ENCODE data around the gene NPLOC4. TPM values are rescaled to one million over a fixed set of nuclear protein-coding genes. Genes with fewer than 3 reads are reported as not detected.

NPLOC4 gene
- total RNA-seq, 2 donors from 2014 or later = 69.3 to 70.4 TPM

GRCh38 chr17:81516439-81516838 is 120.5 kb downstream of the NPLOC4 start:
- H3K27ac ChIP-seq = peak overlapping the region; percentile 98 to 100
- peak overlapping the region; percentile 67 to 94 for H3K4me3 ChIP-seq
- no peaks in the 10 kb centered on the region for H3K27me3 ChIP-seq
- no peaks in the 10 kb centered on the region for H3K9me3 ChIP-seq
- TF ChIP-seq, protein P1, sequence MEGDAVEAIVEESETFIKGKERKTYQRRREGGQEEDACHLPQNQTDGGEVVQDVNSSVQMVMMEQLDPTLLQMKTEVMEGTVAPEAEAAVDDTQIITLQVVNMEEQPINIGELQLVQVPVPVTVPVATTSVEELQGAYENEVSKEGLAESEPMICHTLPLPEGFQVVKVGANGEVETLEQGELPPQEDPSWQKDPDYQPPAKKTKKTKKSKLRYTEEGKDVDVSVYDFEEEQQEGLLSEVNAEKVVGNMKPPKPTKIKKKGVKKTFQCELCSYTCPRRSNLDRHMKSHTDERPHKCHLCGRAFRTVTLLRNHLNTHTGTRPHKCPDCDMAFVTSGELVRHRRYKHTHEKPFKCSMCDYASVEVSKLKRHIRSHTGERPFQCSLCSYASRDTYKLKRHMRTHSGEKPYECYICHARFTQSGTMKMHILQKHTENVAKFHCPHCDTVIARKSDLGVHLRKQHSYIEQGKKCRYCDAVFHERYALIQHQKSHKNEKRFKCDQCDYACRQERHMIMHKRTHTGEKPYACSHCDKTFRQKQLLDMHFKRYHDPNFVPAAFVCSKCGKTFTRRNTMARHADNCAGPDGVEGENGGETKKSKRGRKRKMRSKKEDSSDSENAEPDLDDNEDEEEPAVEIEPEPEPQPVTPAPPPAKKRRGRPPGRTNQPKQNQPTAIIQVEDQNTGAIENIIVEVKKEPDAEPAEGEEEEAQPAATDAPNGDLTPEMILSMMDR (IDR thresholded peaks at IDR 0.05) = no peak
- peaks cover 9% of the 10 kb centered on the region for H3K36me3 ChIP-seq
- no peak for DNase-seq (ENCODE audit: low spot score)
- peaks cover 0 to 61% of the 10 kb centered on the region in 2 donors for H3K4me1 ChIP-seq

DNA sequence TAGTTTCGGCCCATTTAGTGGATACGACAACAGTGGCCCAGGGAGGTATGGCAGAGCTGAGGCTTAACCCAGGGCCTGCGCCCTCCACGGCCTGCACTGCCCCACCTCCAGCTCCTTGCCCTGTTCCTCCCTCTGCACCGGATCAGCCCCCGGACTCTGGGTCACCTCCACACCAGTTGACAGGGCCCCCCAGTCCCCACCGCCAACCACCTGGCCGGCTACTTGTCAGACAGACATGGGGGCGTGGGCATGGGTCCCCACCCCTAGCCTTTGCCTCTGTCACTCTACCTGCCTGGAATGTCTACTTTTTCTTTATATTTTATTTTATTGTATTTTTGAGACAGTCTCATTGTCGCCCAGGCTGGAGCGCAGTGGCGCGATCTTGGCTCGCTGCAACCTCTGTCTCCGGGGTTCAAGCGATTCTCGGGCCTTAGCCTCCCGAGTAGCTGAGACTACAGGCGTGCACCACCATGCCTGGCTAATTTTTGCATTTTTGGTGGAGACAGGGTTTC is 121.3 kb downstream of the NPLOC4 start:
- H3K4me1 ChIP-seq = peaks cover 0 to 62% of the 10 kb centered on the region in 2 donors
- H3K27ac ChIP-seq = peak overlapping the region; percentile 98 to 100
- H3K4me3 ChIP-seq = peak overlapping the region; percentile 67 to 94
- no peak for DNase-seq (ENCODE audit: low spot score)
- H3K36me3 ChIP-seq = peaks cover 18% of the 10 kb centered on the region
- TF ChIP-seq, protein P1 (IDR thresholded peaks at IDR 0.05) = no peak
- no peaks in the 10 kb centered on the region for H3K9me3 ChIP-seq
- H3K27me3 ChIP-seq = no peaks in the 10 kb centered on the region

DNA sequence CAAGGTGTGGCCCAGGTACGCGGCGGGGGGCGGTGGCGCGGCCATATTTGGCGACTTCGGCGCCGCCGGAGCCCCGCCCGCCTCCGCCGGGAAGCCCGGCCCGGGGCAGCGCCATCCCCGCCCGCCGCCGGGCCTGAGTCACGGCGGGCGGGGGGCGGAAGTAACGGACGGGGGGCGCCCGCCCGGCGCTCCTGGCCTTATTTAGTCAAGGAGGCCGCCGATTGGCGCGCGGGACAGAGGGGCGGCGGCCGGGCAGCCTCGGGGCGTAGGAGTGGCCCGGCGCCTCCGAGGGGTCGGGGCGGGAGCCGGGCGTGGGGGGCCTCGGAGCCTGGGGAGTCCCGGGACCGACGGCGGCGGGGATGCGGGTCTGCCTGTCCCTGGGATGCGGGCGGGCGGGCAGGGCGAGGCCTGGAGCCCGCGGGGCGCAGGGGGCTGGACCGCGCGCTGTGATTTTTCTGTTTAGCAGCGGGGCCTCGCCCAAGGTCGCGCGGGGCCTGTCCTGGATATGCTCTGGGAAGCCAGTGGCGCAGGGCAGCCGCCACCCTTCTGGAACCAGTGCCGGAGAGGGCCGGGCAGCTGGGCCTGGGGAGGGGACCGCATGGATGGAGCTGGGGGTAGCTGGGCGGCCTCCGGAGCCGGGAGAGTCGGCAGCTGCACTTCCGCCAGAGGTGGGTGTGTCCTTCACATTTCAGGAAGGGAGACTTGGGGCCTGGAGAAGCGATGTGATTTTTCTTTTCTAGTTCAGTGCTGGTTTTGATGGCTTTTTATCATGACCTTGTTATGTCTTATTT is 122.0 kb downstream of the NPLOC4 start:
- H3K9me3 ChIP-seq = no peaks in the 10 kb centered on the region
- TF ChIP-seq, protein P1 (IDR thresholded peaks at IDR 0.05) = no peak
- peaks cover 0 to 64% of the 10 kb centered on the region in 2 donors for H3K4me1 ChIP-seq
- H3K27me3 ChIP-seq = no peaks in the 10 kb centered on the region
- peaks cover 25% of the 10 kb centered on the region for H3K36me3 ChIP-seq
- DNase-seq (ENCODE audit: low spot score) = peak; percentile 82
- peak overlapping the region; percentile 67 to 94 for H3K4me3 ChIP-seq
- H3K27ac ChIP-seq = peak overlapping the region; percentile 98 to 100

DNA sequence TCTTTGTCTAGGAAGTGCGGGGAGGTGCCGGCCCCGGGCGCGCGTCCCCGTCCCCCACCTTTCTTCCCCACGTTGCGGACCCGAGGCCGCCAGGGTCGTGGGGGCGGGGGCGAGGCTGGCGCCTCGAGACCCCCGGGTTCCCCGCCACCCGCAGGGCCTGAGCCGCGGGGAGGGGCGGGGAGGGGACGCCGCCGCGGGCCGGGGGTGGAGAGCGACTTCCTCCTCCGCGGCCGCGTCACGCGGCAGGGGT is 122.5 kb downstream of the NPLOC4 start:
- Histone ChIP-seq H3K36me3 (peaks cover 30% of the 10 kb centered on the region), H3K27me3 (no peaks in the 10 kb centered on the region), H3K9me3 (no peaks in the 10 kb centered on the region), H3K4me1 (peaks cover 0 to 64% of the 10 kb centered on the region in 2 donors), H3K27ac (peak overlapping the region; percentile 98 to 100), H3K4me3 (peak overlapping the region; percentile 67 to 94)
- TF ChIP-seq, protein P1 (IDR thresholded peaks at IDR 0.05) = no peak
- DNase-seq (ENCODE audit: low spot score) = no peak

DNA sequence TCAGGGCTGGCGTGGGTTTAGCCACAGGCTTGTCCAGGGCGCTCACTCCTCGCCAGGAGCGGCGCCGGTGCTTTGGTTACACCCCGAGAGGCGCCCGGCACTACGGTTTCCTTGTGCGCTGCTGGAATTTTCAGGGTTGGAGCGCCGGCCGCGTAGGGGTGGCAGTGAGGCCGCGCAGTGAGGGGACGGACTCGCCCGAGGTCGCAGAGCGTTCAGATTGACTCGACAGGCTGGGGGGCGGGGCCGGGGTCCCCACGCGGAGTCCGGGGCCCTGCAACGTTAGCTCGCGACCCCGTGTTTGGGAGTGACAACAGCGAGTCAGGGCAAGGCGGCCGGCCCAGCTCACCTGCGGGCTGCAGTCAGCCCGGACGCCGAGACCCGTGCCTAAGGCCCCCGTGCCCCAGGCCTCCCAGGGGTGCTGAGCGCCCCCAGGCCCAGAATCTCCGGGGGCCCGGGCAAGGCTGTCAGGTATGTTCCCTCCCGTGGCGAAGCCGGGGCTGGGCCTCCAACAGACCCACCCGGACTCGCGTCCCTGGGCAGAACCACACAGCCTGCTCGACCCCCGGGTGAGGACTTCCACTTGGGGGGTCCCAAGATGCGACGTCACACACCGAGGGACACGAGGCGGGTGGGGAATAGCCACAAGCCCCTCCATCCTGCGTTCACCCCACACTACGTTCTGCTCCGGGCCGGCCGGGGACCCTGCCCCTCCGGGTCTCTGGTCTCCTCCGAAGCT is 123.0 kb downstream of the NPLOC4 start:
- peak; percentile 73 for DNase-seq (ENCODE audit: low spot score)
- TF ChIP-seq, protein P1 (IDR thresholded peaks at IDR 0.05) = peak in 1 of 2 donors; percentile 13
- Histone ChIP-seq H3K4me3 (peak overlapping the region; percentile 67 to 94), H3K27me3 (no peaks in the 10 kb centered on the region), H3K4me1 (peaks cover 0 to 64% of the 10 kb centered on the region in 2 donors), H3K36me3 (peaks cover 35% of the 10 kb centered on the region), H3K27ac (peak overlapping the region; percentile 98 to 100), H3K9me3 (no peaks in the 10 kb centered on the region)

Measured in right atrium auricular region (tissue), 2 donors.